Stimulated activated CD4-positive, alpha-beta T cell treated with anti-CD3 and anti-CD28 coated beads, TNF-alpha, amount 100 ng/mL, for 4 hours (primary cell): ENCODE measurements around the gene LRRC3C.

Experiments used
- DNase-seq, 3 experiments: peaks; one replicate each; pipeline ENCODE4 v3.0.0-alpha.2; 2020; ENCODE audit warnings: low read depth in 3 of 3

Gene LRRC3C

GRCh38 chr17:39923836-39924690 lies 3.5 kb upstream of the LRRC3C start:
- no peak for DNase-seq

- DNase-seq, result no peak
Observed at GRCh38 chr17:39924691-39925055, 2.9 kb upstream of the LRRC3C start.

GRCh38 chr17:39925282-39926134 lies 2.0 kb upstream of the LRRC3C start:
- no peak for DNase-seq

- no peak for DNase-seq
Observed at GRCh38 chr17:39926135-39926587, 1.4 kb upstream of the LRRC3C start.

- DNase-seq, result peak in 2 of 3 experiments; percentile 33
Observed at GRCh38 chr17:39926588-39927100, 888 bp upstream of the LRRC3C start.

- DNase-seq, result no peak
Observed at GRCh38 chr17:39927929-39928857, 661 bp downstream of the LRRC3C start.

GRCh38 chr17:39928858-39929645 lies 1.5 kb downstream of the LRRC3C start:
- no peak for DNase-seq

GRCh38 chr17:39929646-39930407 lies 2.3 kb downstream of the LRRC3C start:
- no peak for DNase-seq

GRCh38 chr17:39933912-39934311 lies 6.4 kb downstream of the LRRC3C start:
- no peak for DNase-seq

- DNase-seq, result no peak
Observed at GRCh38 chr17:39934324-39934723, 6.8 kb downstream of the LRRC3C start.

- no peak for DNase-seq
Observed at GRCh38 chr17:39935909-39936308, 8.4 kb downstream of the LRRC3C start.

- no peak for DNase-seq
Observed at GRCh38 chr17:39937447-39937846, 9.9 kb downstream of the LRRC3C start.

- DNase-seq, result no peak
Observed at GRCh38 chr17:39938140-39938869, 10.8 kb downstream of the LRRC3C start.

GRCh38 chr17:39939106-39939505 lies 11.6 kb downstream of the LRRC3C start:
- DNase-seq, result no peak

- DNase-seq, result no peak
Observed at GRCh38 chr17:39939588-39940419, 12.3 kb downstream of the LRRC3C start.

- no peak for DNase-seq
Observed at GRCh38 chr17:39943702-39944392, 16.3 kb downstream of the LRRC3C start.

GRCh38 chr17:39944393-39944711 lies 16.8 kb downstream of the LRRC3C start:
- no peak for DNase-seq
